Measurements from ENCODE around the gene CAMK1D.
"Not testable (repeated sequence)": the region's sequence is repeated elsewhere in the genome, so short reads cannot be mapped to it uniquely, and the experiment has no call there.

The CAMK1D gene

DNA sequence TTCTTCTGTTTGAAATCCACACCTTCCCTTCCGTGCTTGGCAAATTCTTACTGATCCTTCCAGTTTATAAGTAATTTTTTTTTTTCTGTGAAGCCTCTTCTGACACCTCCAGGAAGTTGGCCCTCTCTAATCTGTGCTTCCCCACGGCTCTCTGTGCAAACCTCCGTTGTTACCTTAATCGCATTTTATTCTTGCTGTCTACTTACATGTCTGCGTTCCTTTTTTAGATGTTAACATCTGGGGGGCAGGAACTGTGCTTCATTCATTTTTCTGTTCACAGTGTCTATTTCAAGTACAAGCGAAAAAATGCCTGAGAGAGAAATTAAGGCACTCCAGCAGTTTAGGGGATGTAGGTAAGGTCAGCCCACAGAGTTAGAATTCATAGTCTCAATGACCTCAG is 8.4 kb upstream of the CAMK1D start:
- DNase-seq: no peak

DNA sequence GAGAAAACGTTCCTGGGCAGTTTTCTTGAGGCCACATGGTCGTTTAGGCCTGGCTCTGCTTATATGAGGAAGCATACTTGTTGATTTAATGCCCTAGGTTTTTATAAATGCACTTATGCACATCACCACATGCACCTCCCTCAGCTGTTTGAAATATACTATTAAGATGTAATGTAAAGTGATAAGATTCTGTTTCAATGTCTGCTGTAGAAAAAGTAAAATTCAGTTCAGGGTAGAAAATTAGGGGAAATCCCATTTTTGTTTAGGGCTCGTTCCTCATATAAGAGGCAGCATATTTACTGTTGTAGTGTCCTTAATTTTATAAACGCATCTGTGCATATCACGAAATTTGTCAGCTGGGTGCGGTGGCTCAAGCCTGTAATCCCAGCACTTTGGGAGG is 7.8 kb upstream of the CAMK1D start:
- DNase-seq: no peak

DNA sequence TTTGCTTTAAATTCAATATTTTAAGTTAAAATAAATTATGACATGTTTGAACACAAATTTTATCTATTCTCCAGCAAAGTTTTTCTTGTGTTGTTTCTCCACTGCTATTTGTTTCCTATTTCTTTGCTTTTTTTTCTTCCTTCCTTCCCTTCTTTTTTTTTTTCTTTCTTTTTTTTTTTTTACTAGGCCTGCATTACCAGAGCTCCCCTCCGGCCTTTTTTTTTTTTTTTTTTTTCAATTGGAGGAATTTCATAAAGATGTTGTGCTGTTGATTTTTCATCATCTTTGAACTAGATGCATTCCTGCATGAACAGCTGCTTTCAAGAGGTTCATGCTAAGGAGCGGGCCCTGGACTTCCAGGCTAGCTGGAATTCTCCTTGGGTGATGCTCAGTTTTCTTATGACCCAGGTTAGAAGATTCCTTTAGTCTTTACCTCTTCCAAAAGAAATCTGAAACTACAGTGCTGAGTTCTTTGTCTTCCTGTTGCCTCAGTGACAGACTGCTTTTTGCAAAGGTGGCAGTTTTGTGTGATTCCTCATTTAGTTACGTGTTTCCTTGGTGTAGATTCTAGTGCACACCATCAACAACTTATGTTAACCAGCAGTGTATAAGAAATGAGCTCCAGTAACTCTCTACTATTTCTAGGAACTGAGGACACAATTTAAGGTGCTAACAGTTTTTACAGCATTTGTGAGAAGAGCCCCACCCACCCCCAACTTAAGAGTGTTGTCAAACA is 4.8 kb upstream of the CAMK1D start:
- DNase-seq: no peak

DNA sequence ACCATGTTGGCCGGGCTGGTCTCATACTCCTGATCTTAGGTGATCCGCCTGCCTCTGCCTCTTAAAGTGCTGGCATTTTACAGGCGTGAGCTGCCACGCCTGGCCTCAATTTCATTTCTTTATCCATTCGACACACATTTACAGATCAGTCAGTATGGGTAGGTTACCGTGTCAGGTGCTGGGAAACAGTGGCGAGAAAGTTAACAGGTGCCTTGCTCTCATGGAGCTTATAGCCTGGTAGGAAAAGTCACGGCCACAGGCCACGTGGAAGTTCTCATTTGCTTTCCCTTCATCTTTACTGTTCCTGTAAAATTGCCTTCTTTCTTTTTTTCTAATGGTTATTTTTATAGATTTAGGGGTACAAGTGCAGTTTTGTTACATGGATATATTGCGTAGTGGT is 2.6 kb upstream of the CAMK1D start:
- no peak for DNase-seq

DNA sequence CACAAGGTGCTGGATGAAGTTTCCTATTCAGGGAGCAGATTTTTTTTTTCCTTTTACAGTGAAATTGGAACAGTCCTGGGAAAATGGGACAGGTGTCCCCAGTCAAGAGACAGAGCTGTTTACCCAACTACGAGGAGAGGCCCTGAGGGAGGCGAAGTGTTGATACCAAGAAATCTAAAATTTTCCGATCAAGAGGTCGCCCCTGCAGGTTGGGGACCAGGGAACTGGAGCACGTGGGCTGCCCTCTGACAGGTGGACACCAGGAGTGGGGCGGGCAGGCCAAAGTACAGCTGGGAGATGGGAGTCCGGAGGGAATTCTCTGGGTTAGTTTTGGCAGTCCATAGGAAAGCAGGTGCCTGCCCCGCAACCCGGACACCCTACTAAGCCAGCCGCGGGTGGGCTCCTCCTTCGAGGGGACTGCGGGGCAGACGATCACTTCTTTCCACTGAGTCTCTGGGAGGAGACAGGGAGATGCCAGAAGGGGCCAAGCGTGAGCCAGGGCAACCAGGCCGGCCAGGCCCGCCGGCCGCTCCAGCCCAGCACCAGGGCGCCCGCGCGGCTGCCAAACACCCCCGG is 965 bp upstream of the CAMK1D start:
- no peak for DNase-seq

DNA sequence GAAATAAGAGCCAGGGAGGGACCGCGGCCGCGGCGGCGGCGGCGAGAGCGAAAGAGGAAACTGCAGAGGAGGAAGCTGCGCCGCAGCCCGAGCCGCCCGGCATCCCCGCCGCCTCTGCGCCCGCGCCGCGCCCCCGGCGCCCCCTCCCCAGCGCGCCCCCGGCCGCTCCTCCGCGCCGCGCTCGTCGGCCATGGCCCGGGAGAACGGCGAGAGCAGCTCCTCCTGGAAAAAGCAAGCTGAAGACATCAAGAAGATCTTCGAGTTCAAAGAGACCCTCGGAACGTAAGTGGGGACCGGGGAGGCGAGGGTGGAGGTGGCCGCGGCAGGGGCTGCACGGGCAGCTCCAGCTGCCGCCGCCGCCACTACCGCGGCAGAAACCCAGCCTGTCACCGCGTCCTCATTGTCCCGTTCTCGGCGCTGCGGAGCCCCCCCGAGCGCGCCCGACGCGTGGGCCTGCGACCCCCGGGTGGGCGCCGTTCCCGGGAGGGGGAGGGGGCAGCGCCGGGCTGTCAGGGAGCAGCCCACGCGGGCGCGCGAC is 351 bp downstream of the CAMK1D start:
- no peak for DNase-seq

DNA sequence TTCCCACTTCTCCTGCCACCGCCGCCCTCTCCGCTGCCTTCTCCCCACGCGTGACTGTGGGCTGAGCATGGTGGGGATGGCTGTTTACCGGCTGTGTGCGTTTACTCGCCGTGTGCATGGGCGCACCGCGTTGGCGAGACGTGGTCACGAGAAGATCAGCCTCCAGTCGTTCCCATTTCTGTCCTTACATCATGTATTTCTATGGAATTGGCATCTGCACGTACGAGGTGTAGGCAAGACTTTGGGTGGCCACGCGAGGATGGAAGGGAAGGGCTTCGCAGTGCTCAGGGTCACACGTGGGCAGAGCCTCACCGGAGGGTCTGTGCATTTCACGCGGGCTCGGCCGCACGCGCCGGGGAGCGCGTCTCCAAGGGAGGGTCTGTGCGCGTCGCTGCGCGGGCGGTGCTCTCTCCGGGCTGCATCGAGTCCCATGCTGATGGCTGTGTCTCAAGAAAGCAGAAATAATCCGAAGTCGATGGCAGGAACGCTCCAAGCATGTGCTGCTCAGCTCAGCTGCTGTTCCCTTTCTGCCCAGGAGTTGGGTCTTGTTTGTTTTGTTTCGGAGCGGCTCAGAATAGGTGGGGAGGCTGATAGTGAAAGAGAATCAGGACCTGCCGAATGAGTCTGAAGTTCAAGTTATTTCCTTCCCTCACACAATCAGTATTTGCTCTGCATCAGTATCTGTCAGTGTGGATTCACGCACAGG is 973 bp downstream of the CAMK1D start:
- peak; percentile 62 for DNase-seq

DNA sequence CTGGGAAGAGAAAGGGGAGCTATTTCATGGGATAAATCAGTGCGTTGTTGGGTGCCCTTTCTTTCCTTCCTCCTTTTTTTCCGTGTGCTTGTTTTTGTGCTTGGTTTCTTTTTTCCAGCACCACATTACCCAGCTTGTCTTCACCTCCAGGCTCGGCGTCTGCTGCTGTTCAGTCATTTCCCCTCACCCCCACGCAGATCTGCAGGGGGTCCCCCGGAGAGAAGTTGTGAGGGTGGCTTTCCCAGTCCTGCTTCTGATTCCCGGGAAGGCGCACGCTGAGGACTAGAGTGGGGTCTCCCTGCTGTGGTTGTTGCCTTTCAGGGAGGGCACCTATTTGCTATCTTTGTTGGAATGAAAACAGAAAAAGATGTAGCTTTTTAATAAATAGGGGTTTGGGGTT is 1.6 kb downstream of the CAMK1D start:
- no peak for DNase-seq

DNA sequence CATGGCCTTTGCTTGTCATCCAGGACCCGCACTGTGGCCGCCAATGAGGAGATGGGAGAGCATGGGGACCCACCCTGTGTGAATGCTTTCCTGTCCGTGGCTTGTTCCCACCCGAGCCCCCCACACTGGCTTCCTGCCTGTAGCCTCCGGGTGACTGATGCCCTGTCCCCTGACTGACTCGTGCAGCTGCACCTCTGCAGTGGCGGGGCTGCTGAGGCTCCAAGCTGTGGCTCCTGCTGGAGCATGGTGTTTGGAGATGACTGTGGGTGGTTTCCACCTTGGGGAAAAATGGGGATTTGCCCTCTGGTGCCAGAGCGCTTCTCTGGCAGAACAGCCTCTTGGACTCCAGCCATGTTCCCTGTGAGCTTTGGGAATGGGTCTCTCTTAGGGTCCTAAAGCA is 2.1 kb downstream of the CAMK1D start:
- peak; percentile 33 for DNase-seq

DNA sequence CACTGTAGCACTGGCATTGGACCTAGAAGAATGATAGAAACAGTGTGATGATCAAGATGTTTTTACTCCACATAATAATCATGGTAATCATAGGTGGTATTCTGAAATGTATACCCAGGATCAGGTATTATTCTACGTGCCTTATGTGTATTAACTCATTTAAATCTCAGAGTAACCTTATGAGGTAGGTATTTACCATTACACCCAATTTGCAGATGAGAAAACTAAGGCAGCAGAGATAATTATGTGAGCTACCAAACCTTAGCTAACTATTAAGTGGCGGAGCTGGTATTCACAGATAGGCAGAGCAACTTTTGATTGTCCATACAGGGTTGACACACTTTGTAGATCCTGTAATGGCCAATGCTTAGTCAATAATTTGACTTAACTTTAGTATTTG is 2.5 kb downstream of the CAMK1D start:
- DNase-seq: no peak

DNA sequence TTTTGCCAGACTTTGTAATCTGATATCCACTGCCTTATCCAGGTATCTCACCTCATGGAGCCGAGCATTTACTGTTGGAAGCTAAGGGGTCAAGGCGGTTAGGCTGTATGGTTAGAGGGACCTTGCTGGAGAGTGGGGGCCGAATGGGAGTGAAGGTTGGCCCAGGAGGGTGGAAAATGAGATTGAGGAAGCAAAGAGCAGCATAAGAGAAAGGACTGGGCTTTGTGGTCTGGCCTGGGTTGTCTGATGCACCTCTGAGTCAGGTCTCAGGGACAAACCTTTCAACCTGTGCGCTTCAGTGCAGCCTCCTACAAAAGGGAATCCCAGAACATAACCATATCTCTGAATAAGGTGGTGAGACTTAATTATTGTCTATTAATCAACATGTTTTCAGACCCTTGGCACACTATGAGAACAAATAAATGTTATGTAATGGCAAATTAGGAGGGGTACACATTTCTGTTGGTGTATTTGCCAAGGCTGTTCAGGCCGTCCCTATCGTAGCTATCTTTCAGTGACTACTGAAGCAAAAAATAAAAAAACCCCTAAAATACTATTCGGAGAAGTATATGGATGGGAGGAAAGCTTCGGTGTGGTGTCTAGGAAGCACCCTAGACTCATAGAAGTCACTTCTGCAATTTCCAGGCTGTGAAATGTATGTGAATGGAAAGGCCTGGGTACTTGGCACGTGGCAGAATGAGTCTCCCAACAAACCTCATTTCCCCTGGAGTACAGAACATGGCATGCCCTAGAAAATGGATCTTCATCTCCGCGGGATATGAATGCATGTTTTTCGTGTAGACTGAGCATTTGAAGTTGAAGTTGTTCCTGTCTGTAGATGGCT is 4.3 kb downstream of the CAMK1D start:
- peak; percentile 14 for DNase-seq

DNA sequence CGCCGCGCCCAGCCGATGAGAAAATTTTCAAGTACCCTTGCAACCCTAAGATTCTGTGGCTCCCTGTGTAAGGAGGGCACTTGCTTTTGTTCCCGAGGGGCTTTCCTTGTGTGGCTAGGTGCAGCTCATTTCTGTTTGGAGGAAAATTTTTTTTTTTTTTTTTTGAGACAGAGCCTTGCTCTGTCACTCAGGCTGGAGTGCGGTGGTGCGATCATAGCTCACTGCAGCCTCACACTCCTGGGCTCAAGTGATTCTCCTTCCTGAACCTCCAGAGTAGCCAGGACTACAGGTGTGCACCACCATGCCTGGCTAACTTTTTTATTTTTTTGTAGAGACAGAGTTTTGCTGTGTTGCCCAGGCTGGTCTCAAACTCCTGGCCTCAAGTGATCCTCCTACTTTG is 5.3 kb downstream of the CAMK1D start:
- not testable (repeated sequence) for DNase-seq

DNA sequence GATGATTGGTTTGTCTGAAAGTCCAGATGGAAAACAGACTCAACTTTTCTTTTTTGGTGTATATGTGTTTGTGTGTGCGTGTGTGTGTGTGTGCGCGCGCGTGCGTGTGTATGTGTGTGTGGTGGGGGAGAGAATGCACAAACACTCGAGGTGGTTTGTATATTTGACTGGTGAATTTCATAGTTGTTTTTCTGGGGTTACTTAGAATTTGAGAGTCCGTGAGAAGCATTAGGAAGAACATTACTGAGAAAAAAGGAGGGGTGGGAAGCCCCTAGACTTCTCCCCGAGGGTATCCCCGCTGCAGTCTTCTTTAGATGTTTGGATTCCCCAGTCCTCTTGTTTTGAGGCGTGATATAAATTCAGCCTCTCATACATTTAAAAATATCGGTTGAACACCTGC is 6.0 kb downstream of the CAMK1D start:
- DNase-seq: no peak

DNA sequence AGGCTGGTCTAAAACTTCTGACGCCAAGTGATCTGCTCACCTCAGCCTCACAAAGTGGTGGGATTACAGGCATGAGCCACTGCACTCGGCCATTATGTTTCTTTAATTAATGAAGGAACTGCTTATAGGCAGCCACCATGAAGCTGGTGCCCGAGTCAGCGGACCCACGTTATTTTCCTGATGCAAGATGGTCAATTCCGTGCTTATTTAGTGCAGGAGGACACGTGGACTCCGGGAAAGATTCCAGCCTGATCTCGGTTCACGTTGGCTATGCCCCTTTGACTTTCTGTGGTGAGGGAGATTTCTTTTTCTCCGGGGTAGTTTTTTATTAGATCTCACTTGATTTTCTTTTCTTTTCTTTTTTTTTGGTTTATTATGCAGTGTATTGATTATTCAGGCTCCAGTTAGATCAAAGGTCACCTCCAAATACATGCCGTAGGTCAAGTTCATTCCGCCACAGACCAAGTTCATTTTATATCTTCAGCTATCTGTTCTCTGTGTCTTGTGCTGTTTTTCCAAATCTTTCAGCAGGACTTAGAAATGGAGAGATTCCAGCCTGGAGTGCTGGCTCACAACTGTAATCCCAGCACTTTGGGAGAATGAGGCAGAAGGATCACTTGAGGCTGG is 8.3 kb downstream of the CAMK1D start:
- no peak for DNase-seq

DNA sequence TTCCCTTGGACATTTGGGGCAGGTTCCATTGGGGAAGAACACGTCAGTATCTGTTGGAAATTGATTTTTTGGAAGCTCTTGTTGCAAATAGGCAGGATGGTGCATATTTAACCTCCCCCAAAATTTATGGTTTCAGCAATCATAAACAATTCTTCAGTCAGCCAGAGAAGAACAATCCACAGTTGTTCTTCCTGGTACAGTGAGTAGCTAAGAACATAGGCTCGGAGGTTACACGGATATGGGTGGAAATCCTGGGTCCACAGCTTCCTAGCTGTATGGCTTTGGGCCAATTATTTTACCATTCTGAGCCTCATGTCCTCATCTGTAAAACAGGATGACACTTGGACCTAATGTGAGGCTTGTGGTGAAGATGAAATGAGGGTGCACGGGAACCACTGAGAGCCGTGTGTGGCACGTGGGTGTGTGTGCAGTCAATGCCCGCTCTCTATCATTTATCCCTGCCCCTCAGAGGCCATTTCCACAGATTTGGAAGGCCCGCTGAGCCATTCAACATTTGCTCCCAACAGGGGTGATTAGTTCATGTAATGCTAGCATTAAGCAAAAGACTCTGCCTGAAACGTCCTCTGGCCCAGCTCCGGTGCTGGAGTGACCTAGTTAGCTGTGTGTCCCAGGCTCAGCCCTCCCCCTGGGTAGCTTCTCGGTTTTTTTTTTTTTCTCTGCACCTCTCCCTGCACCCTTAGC is 9.7 kb downstream of the CAMK1D start:
- DNase-seq: peak; percentile 19

DNA sequence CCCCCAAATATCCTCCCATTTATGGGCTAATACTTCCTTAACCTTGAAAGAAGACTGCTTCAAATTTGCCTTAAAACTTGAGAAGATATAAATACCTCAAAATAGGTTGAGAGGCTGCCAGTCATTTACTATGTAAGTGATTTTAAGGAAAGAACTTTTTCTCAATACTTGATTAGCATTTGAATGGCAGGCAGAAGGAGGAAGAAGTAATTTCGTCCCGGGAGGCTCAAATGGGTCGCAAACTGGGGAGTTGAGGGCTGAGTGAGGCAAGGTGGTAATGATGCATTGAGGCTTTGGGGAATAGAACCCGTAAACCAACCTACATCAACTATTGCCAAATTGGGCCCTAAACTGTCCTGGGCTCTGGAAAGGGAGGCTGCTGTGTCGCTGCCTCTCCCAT is 11.1 kb downstream of the CAMK1D start:
- DNase-seq: no peak

DNA sequence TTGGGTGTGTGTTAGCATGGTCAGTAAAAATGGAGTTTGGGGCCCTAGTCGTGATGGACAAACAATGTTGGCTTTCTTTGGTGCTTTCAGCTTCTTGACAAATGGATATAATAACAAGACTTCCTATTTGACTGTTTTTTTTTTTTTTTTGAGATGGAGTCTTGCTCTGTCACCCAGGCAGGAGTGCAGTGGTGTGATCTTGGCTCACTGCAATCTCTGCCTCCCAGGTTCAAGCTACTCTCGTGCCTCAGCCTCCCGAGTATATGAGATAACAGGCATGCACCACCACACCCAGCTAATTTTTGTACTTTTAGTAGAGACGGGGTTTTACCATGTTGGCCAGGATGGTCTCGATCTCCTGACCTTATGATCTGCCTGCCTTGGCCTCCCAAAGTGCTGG is 11.8 kb downstream of the CAMK1D start:
- not testable (repeated sequence) for DNase-seq

DNA sequence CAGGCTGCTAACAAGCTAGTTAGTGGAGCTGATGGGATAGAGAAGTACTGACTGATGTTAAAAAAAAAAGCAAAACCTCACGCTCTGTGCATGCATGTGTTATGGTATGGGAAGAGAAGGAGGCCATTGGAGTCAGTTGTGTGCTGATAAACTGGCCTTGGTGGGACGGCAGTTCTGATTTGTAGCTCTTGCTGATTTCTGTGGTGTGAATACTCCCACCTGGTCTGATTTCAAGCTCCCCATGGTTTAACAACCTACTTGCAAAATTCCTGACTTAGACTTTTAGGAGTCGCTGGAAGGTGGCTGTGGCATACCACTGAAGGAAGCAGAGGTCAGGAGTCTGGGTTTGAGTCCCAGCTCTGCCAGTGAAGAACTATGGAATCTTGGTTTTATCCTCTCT is 15.2 kb downstream of the CAMK1D start:
- no peak for DNase-seq

DNA sequence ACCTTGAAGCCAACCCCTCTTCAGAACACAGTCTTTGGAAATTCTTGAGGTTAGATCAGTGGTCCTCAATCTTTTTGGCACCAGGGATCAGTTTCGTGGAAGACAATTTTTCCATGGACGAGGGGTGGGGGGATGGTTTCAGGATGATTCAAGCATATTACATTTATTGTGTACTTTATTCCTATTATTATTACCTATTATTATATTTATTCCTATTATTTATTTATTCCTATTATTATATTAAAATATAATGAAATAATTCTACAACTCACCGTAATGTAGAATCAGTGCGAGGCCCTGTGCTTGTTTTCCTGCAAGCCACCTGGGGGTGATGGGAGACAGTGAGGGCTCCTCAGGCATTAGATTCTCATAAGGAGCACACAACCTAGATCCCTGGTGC is 17.9 kb downstream of the CAMK1D start:
- DNase-seq: no peak

DNA sequence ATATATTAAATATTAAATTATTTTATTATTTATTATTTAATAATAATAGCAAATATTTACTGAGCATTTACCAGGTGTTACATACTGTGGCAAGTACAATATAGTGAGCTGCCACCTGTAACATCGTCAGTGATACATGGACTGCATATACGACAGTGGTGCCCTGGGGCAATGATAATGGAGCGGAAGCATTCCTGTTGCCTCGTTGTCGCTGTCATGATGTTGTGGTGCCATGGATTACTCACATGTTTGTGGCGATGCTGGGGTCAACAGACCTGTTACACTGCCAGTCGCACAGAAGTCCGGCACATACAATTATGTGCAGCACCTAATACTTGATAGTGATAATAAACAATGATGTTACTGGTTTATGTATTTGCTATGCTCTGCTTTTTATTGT is 20.6 kb downstream of the CAMK1D start:
- DNase-seq: no peak

DNA sequence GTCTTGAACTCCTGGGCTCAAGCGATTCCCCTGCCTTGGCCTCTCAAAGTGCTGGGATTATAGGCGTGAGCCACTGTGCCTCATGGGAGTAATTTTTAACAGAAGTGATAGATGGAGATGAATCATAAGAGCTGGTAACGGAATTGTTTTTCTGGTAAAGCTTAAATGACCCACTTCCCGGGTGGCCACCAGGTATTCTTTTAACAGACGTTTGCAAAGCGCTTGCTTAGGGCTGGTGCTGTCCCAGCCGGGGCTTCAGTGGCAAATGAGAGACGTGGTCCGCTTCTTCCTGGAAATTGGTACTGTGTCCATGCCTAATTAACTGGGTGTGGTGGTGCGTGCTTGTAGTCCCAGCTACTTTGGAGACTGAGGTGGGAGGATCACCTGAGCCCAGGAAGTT is 23.5 kb downstream of the CAMK1D start:
- DNase-seq: no peak

DNA sequence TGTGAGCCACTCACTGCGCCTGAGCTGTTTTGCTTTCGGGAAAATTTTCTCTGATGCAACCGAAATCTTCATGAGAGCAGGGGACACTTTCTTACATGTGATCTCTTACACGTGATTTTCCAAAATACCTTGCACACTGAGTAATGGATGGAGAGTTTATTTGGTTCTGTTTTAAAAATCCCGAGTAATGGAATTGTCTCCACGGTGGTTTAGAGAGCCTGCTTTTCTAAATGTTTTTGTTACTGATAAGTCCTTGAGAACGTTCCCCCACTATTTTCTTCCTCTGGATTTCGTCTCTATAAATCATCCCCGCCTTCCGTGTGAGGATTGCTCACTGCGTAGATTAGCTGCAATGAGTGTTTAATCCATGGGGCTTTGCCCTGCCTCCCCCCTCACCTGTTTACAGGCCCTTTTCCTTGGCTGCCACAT is 25.7 kb downstream of the CAMK1D start:
- DNase-seq: no peak

All from CD4-positive, alpha-beta T cell treated with Interleukin-17A for 4 hours (primary cell).